ENCODE results near the gene ASB1.

The ASB1 gene

GRCh38 chr2:238430781-238431180, 4.1 kb downstream of the ASB1 start:
- Histone ChIP-seq H3K4me1 (ENCODE audit: insufficient read depth, low read length, severe bottlenecking) (peaks cover 19% of the 10 kb centered on the region), H3K36me3 (ENCODE audit: insufficient read depth, low read length) (peaks cover 47% of the 10 kb centered on the region)

GRCh38 chr2:238431456-238431855, 4.7 kb downstream of the ASB1 start:
- Histone ChIP-seq H3K27ac (ENCODE audit: low read depth, low read length, poor library complexity, severe bottlenecking) (no peak overlapping the region), H3F3A (ENCODE audit: insufficient read depth, low read length) (no peaks in the 10 kb centered on the region), H3K4me2 (ENCODE audit: low read length) (no peak overlapping the region), H3K9me2 (ENCODE audit: low read depth, low read length) (no peaks in the 10 kb centered on the region), H3K27me3 (ENCODE audit: insufficient read depth, low read length) (no peaks in the 10 kb centered on the region), H3K36me3 (ENCODE audit: insufficient read depth, low read length) (peaks cover 49% of the 10 kb centered on the region), H3K9me3 (ENCODE audit: low read length) (no peaks in the 10 kb centered on the region), H4K20me1 (ENCODE audit: insufficient read depth, low read length) (no peaks in the 10 kb centered on the region), H3K9ac (ENCODE audit: low read length) (no peak overlapping the region), H2AFZ (ENCODE audit: low read length) (no peak overlapping the region), H3K4me1 (ENCODE audit: insufficient read depth, low read length, severe bottlenecking) (peaks cover 15% of the 10 kb centered on the region), H3K79me2 (ENCODE audit: insufficient read depth, low read length) (peaks cover 50% of the 10 kb centered on the region), H3K4me3 (ENCODE audit: low read depth, low read length, poor library complexity, severe bottlenecking) (no peak overlapping the region)
- TF ChIP-seq, protein P1, sequence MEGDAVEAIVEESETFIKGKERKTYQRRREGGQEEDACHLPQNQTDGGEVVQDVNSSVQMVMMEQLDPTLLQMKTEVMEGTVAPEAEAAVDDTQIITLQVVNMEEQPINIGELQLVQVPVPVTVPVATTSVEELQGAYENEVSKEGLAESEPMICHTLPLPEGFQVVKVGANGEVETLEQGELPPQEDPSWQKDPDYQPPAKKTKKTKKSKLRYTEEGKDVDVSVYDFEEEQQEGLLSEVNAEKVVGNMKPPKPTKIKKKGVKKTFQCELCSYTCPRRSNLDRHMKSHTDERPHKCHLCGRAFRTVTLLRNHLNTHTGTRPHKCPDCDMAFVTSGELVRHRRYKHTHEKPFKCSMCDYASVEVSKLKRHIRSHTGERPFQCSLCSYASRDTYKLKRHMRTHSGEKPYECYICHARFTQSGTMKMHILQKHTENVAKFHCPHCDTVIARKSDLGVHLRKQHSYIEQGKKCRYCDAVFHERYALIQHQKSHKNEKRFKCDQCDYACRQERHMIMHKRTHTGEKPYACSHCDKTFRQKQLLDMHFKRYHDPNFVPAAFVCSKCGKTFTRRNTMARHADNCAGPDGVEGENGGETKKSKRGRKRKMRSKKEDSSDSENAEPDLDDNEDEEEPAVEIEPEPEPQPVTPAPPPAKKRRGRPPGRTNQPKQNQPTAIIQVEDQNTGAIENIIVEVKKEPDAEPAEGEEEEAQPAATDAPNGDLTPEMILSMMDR (IDR thresholded peaks at IDR 0.05; ENCODE audit: low read length) = no peak
- TF ChIP-seq EZH2 (IDR thresholded peaks at IDR 0.05; ENCODE audit: borderline replicate concordance, low read length) = no peak

More at GRCh38 chr2:238430781-238431180, 4.1 kb downstream of the ASB1 start:
- Histone ChIP-seq H2AFZ (ENCODE audit: low read length) (no peak overlapping the region), H3K27me3 (ENCODE audit: insufficient read depth, low read length) (no peaks in the 10 kb centered on the region), H4K20me1 (ENCODE audit: insufficient read depth, low read length) (no peaks in the 10 kb centered on the region), H3F3A (ENCODE audit: insufficient read depth, low read length) (no peaks in the 10 kb centered on the region), H3K4me3 (ENCODE audit: low read depth, low read length, poor library complexity, severe bottlenecking) (no peak overlapping the region), H3K4me2 (ENCODE audit: low read length) (no peak overlapping the region), H3K27ac (ENCODE audit: low read depth, low read length, poor library complexity, severe bottlenecking) (no peak overlapping the region), H3K9me3 (ENCODE audit: low read length) (no peaks in the 10 kb centered on the region), H3K9me2 (ENCODE audit: low read depth, low read length) (no peaks in the 10 kb centered on the region), H3K79me2 (ENCODE audit: insufficient read depth, low read length) (peaks cover 50% of the 10 kb centered on the region), H3K9ac (ENCODE audit: low read length) (no peak overlapping the region)
- TF ChIP-seq, protein P1 (IDR thresholded peaks at IDR 0.05; ENCODE audit: low read length) = no peak
- no peak for TF ChIP-seq EZH2 (IDR thresholded peaks at IDR 0.05; ENCODE audit: borderline replicate concordance, low read length)

GRCh38 chr2:238433300-238433915, 6.7 kb downstream of the ASB1 start:
- Histone ChIP-seq H3K27ac (ENCODE audit: low read depth, low read length, poor library complexity, severe bottlenecking) (no peak overlapping the region), H3K9ac (ENCODE audit: low read length) (no peak overlapping the region), H3K79me2 (ENCODE audit: insufficient read depth, low read length) (peaks cover 38% of the 10 kb centered on the region), H4K20me1 (ENCODE audit: insufficient read depth, low read length) (no peaks in the 10 kb centered on the region), H3K4me2 (ENCODE audit: low read length) (no peak overlapping the region), H3K4me1 (ENCODE audit: insufficient read depth, low read length, severe bottlenecking) (peaks cover 4% of the 10 kb centered on the region), H3F3A (ENCODE audit: insufficient read depth, low read length) (no peaks in the 10 kb centered on the region), H3K36me3 (ENCODE audit: insufficient read depth, low read length) (peaks cover 59% of the 10 kb centered on the region), H3K9me3 (ENCODE audit: low read length) (no peaks in the 10 kb centered on the region), H3K27me3 (ENCODE audit: insufficient read depth, low read length) (no peaks in the 10 kb centered on the region), H3K4me3 (ENCODE audit: low read depth, low read length, poor library complexity, severe bottlenecking) (no peak overlapping the region), H3K9me2 (ENCODE audit: low read depth, low read length) (no peaks in the 10 kb centered on the region), H2AFZ (ENCODE audit: low read length) (no peak overlapping the region)
- TF ChIP-seq, protein P1 (IDR thresholded peaks at IDR 0.05; ENCODE audit: low read length) = no peak
- no peak for TF ChIP-seq EZH2 (IDR thresholded peaks at IDR 0.05; ENCODE audit: borderline replicate concordance, low read length)

All from OCI-LY1 (cell line).